Osteocyte (in vitro differentiated cells): ENCODE measurements around the gene GLIS1. TPM values are rescaled to one million over a fixed set of nuclear protein-coding genes. Genes with fewer than 3 reads are reported as not detected.
A peak's percentile ranks its signal among the peaks of the same experiment; 100 is the strongest.

Source experiments
- DNase-seq: peaks from one replicate; pipeline ENCODE4 v3.0.0; 2021; ENCODE audit warnings: mixed read lengths; ENCODE audit not compliant: unreplicated experiment; ENCODE audit errors: extremely low spot score
- H3K27ac Mint-ChIP-seq: one replicate; pipeline ENCODE4 v1.8.0; 2021; ENCODE audit warnings: mild to moderate bottlenecking, mixed read lengths; ENCODE audit not compliant: unreplicated experiment
- H3K27me3 Mint-ChIP-seq: one replicate; pipeline ENCODE4 v1.8.0; 2021; ENCODE audit warnings: mixed read lengths; ENCODE audit not compliant: unreplicated experiment
- H3K36me3 Mint-ChIP-seq: one replicate; pipeline ENCODE4 v1.8.0; 2021; ENCODE audit warnings: mixed read lengths; ENCODE audit not compliant: unreplicated experiment
- H3K4me1 Mint-ChIP-seq: one replicate; pipeline ENCODE4 v1.8.0; 2021; ENCODE audit warnings: mixed read lengths; ENCODE audit not compliant: unreplicated experiment
- H3K4me3 Mint-ChIP-seq: one replicate; pipeline ENCODE4 v1.8.0; 2021; ENCODE audit warnings: mild to moderate bottlenecking, moderate library complexity, mixed read lengths; ENCODE audit not compliant: unreplicated experiment
- H3K9me3 Mint-ChIP-seq: one replicate; pipeline ENCODE4 v1.8.0; 2021; ENCODE audit warnings: mixed read lengths; ENCODE audit not compliant: unreplicated experiment
- CTCF ChIP-seq: fragments of 200-600 bp; sonication (generic); IDR thresholded peaks from 2 replicates; pipeline ENCODE4 v1.5.0; 2021; ENCODE audit warnings: antibody characterized with exemption, mild to moderate bottlenecking, moderate library complexity
- total RNA-seq: library from RNA; stranded (reverse); gene quantifications from 2 replicates; pipeline ENCODE4 v1.2.1, GENCODE V29; 2021

Gene GLIS1
- total RNA-seq, 1 donor from 2014 or later: 38.3 TPM

GRCh38 chr1:53575141-53575954 lies 163.6 kb downstream of the GLIS1 start:
- H3K4me1 Mint-ChIP-seq: peaks cover 56% of the 10 kb centered on the region
- no peaks in the 10 kb centered on the region for H3K27me3 Mint-ChIP-seq
- H3K36me3 Mint-ChIP-seq: peaks cover 7% of the 10 kb centered on the region
- H3K4me3 Mint-ChIP-seq: no peak overlapping the region
- no peak for TF ChIP-seq CTCF
- H3K27ac Mint-ChIP-seq: peak overlapping the region; percentile 50
- DNase-seq: no peak
- no peaks in the 10 kb centered on the region for H3K9me3 Mint-ChIP-seq

GRCh38 chr1:53574621-53575020 lies 164.3 kb downstream of the GLIS1 start:
- Mint-ChIP-seq H3K4me1 (peaks cover 58% of the 10 kb centered on the region), H3K27me3 (no peaks in the 10 kb centered on the region), H3K36me3 (peaks cover 7% of the 10 kb centered on the region), H3K4me3 (no peak overlapping the region), H3K27ac (no peak overlapping the region), H3K9me3 (no peaks in the 10 kb centered on the region)
- TF ChIP-seq CTCF: no peak
- no peak for DNase-seq

DNA sequence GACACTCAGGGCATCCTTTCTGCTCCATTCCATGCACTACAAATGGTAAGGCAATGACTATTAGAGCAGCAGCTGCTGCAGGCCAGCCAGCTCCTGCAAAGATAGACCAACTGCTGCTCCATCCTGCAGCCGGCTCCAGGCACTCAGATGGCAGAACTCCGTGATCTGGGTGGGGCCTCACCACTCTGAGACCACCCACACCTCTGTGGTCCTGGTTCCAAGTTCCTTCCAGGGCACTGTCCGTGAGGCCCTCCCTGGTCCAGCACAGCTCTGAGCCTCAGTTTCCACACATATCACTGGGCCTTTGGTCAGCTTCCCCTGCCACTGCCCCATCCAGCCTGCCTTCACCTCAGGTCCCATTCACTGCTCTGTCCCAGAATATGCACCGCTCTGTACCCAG lies 165.0 kb downstream of the GLIS1 start:
- peak overlapping the region; percentile 24 for H3K27ac Mint-ChIP-seq
- peaks cover 58% of the 10 kb centered on the region for H3K4me1 Mint-ChIP-seq
- no peak for TF ChIP-seq CTCF
- no peak overlapping the region for H3K4me3 Mint-ChIP-seq
- no peaks in the 10 kb centered on the region for H3K9me3 Mint-ChIP-seq
- no peak for DNase-seq
- H3K36me3 Mint-ChIP-seq: peaks cover 12% of the 10 kb centered on the region
- no peaks in the 10 kb centered on the region for H3K27me3 Mint-ChIP-seq

- no peak for TF ChIP-seq CTCF
- Mint-ChIP-seq H3K36me3 (peaks cover 13% of the 10 kb centered on the region), H3K4me3 (no peak overlapping the region), H3K9me3 (no peaks in the 10 kb centered on the region), H3K4me1 (peaks cover 58% of the 10 kb centered on the region), H3K27me3 (no peaks in the 10 kb centered on the region), H3K27ac (peak overlapping the region; percentile 24)
- no peak for DNase-seq
Observed at GRCh38 chr1:53573522-53573921, 165.4 kb downstream of the GLIS1 start.

- Mint-ChIP-seq H3K9me3 (no peaks in the 10 kb centered on the region), H3K36me3 (peaks cover 15% of the 10 kb centered on the region), H3K27me3 (no peaks in the 10 kb centered on the region), H3K4me3 (no peak overlapping the region), H3K27ac (peak overlapping the region; percentile 95), H3K4me1 (peaks cover 59% of the 10 kb centered on the region)
- DNase-seq: no peak
- no peak for TF ChIP-seq CTCF
Observed at GRCh38 chr1:53572815-53573173, 166.2 kb downstream of the GLIS1 start.
